Activated naive CD8-positive, alpha-beta T cell treated with anti-CD3 and anti-CD28 coated beads, Interleukin-2, amount 50 U/mL, for 24 hours (primary cell): Measurements from ENCODE around the gene PIK3R2.

Source experiments
- ATAC-seq: fragments of 150-1000 bp; cut with Tn5 transposase; one replicate; pipeline ENCODE4 v1.10.0; 2021
- DNase-seq: peaks from one replicate; pipeline ENCODE4 v3.0.0; 2021
- H3K27ac Mint-ChIP-seq: one replicate; pipeline ENCODE4 v1.8.0; 2021; ENCODE audit warnings: mild to moderate bottlenecking, mixed read lengths
- H3K27me3 Mint-ChIP-seq: one replicate; pipeline ENCODE4 v1.8.0; 2021; ENCODE audit warnings: mixed read lengths
- H3K36me3 Mint-ChIP-seq: one replicate; pipeline ENCODE4 v1.8.0; 2021; ENCODE audit warnings: low read depth, mixed read lengths
- H3K4me1 Mint-ChIP-seq: one replicate; pipeline ENCODE4 v1.8.0; 2021; ENCODE audit warnings: mixed read lengths
- H3K4me3 Mint-ChIP-seq: one replicate; pipeline ENCODE4 v1.8.0; 2021; ENCODE audit warnings: mild to moderate bottlenecking, moderate library complexity, mixed read lengths
- H3K9me3 Mint-ChIP-seq: one replicate; pipeline ENCODE4 v1.8.0; 2021; ENCODE audit warnings: mixed read lengths

PIK3R2 gene

GRCh38 chr19:18192673-18193387 is 39.9 kb downstream of the PIK3R2 start, which contains the start of gene MPV17L2:
Gene MPV17L2, plus strand, starts transcription at chr19:18193218. Its CDS starts 64 bp downstream, at chr19:18193282.
- peak within 1 kb of the TSS; percentile 93 for H3K27ac Mint-ChIP-seq
- DNase-seq: peak; percentile 98
- peak within 1 kb of the TSS; percentile 85 for H3K4me3 Mint-ChIP-seq
- no peaks in the 10 kb centered on the region for H3K9me3 Mint-ChIP-seq
- H3K36me3 Mint-ChIP-seq: peaks cover 4% of the 10 kb centered on the region
- peaks cover 4% of the 10 kb centered on the region for H3K27me3 Mint-ChIP-seq
- ATAC-seq: peak; percentile 93
- peaks cover 26% of the 10 kb centered on the region for H3K4me1 Mint-ChIP-seq

DNA sequence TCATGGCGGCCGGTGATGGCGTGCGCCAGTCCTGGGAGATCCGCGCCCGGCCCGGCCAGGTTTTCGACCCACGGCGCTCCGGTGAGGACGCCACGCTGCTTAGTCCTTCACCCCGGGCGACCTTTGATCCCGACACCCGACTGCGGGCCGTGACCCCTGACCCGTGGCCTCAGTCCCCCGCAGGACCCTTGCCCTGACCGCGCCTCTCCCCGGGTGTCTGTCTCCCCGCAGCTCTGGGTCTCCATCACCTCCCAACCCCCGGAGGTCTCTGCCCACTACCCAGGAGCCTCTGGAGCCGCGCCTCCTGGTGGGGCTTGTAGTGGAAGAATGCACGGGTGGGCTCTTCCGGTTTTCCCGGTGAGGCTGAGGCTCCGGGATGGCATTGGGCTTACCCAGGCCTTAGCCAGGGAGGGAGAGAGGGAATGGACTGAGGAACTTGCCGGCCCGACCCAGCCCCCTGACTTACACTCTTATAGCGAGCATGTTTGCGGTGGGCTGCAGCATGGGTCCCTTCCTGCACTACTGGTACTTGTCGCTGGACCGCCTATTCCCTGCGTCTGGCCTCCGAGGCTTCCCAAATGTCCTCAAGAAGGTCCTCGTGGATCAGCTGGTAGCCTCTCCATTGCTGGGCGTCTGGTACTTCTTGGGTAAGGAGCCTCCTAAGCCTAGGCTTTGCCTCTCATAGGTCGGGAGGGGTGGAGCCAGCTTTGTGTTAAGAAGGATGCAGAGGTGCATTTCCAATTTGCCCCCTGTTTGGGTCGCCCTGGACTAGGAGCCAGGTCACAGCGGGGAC is 40.6 kb downstream of the PIK3R2 start:
- peaks cover 10% of the 10 kb centered on the region for H3K36me3 Mint-ChIP-seq

DNA sequence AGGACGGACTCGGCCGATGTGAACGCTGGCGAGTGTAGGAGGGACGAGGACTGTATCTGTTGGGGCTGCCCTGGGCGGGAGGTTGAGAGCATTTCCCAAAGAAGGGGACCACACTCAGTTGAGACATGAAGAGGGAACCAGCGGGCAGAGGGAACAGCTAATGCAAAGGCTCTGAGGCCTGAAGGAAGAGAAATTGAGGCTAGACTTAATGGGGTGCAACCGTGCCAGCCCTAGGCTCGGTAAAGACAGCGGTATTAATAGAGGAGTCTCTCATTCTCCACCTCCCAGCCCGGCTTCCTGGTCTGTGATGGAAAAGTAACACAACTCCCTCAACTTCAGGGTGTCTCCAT is 41.2 kb downstream of the PIK3R2 start:
- Mint-ChIP-seq H3K36me3 (peaks cover 10% of the 10 kb centered on the region), H3K9me3 (no peaks in the 10 kb centered on the region), H3K4me3 (peak overlapping the region; percentile 85), H3K27me3 (peaks cover 4% of the 10 kb centered on the region), H3K27ac (peak overlapping the region; percentile 70), H3K4me1 (peaks cover 26% of the 10 kb centered on the region)
- ATAC-seq (no peak), DNase-seq (no peak)

More for the DNA sequence above, 40.6 kb downstream of the PIK3R2 start:
- Mint-ChIP-seq H3K27me3 (peaks cover 4% of the 10 kb centered on the region), H3K9me3 (no peaks in the 10 kb centered on the region), H3K4me3 (peak overlapping the region; percentile 85), H3K27ac (peak overlapping the region; percentile 93), H3K4me1 (peaks cover 26% of the 10 kb centered on the region)
- DNase-seq (no peak), ATAC-seq (no peak)

GRCh38 chr19:18194554-18195238 is 41.7 kb downstream of the PIK3R2 start:
- Mint-ChIP-seq H3K4me3 (peak overlapping the region; percentile 85), H3K36me3 (peaks cover 10% of the 10 kb centered on the region), H3K27me3 (peaks cover 4% of the 10 kb centered on the region), H3K9me3 (no peaks in the 10 kb centered on the region), H3K27ac (peak overlapping the region; percentile 70), H3K4me1 (peaks cover 26% of the 10 kb centered on the region)
- ATAC-seq (no peak), DNase-seq (peak; percentile 47)

DNA sequence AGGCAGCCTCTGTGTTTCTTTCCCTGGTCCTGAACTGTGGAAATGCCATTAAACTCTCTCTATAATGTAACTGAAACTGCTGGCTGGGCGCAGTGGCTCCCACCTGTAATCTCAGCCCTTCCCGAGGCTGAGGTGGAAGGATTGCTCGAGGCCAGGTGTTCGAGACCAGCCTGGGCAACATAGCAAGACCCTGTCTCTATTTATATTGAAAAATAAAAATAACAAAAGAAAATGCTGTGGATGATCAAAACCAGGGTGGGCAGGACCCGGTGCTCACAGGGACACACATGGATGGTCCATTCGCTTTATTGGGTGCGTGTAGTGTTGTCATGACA is 43.5 kb downstream of the PIK3R2 start:
- no peaks in the 10 kb centered on the region for H3K9me3 Mint-ChIP-seq
- H3K27ac Mint-ChIP-seq: no peak overlapping the region
- H3K4me1 Mint-ChIP-seq: peaks cover 26% of the 10 kb centered on the region
- DNase-seq: no peak
- ATAC-seq: no peak
- H3K36me3 Mint-ChIP-seq: peaks cover 10% of the 10 kb centered on the region
- no peak overlapping the region for H3K4me3 Mint-ChIP-seq
- H3K27me3 Mint-ChIP-seq: peaks cover 4% of the 10 kb centered on the region

DNA sequence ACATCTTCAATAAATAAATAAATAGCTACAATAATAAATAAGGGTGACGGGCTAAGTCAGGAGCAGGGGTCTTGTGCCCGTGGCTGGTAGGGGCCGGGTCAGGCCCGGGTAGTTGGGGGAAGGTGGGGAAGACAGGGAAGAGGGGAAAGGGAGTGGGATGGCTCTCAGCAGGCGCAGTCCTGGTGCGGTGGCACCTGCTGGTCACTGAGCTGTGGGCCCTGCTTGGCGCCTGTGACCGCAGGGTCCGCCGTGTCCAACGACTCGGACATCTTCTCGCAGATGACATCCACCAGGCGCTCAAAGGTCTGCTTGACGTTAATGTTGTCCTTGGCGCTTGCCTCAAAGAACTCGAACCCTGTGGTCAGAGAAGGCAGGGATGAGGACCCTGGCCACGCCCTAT is 44.3 kb downstream of the PIK3R2 start:
- ATAC-seq (no peak), DNase-seq (no peak)
- Mint-ChIP-seq H3K4me3 (no peak overlapping the region), H3K9me3 (no peaks in the 10 kb centered on the region), H3K4me1 (peaks cover 22% of the 10 kb centered on the region), H3K27me3 (peaks cover 4% of the 10 kb centered on the region), H3K36me3 (peaks cover 12% of the 10 kb centered on the region), H3K27ac (no peak overlapping the region)

DNA sequence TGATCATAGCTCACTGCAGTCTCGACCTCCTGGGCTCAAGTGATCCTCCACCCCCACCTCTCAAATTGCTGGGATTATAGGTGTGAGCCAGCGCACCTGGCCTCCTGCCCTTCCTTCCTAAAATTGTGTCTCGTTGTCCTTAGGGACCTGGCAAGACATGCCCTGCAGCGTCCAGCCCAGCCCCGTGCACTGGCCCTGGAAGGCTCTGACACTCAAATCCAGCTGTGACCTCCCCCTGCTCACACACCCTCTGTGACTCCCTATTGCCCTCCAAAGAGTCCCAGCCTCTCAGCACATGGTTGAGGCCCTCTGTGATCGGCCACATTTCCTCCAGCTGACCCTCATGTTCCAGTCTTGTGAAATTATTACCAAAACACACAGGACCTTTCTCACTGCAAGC is 45.0 kb downstream of the PIK3R2 start:
- Mint-ChIP-seq H3K4me3 (no peak overlapping the region), H3K27ac (no peak overlapping the region), H3K4me1 (peaks cover 22% of the 10 kb centered on the region), H3K9me3 (no peaks in the 10 kb centered on the region), H3K36me3 (peaks cover 9% of the 10 kb centered on the region), H3K27me3 (peaks cover under 1% of the 10 kb centered on the region)
- DNase-seq: no peak
- ATAC-seq: no peak

- ATAC-seq: no peak
- Mint-ChIP-seq H3K4me3 (no peak overlapping the region), H3K9me3 (no peaks in the 10 kb centered on the region), H3K36me3 (peaks cover 10% of the 10 kb centered on the region), H3K27ac (no peak overlapping the region), H3K4me1 (peaks cover 24% of the 10 kb centered on the region), H3K27me3 (no peaks in the 10 kb centered on the region)
- DNase-seq: no peak
These were observed 45.4 kb downstream of the PIK3R2 start for GRCh38 chr19:18198374-18198773.

- no peaks in the 10 kb centered on the region for H3K9me3 Mint-ChIP-seq
- DNase-seq: no peak
- peaks cover 2% of the 10 kb centered on the region for H3K27me3 Mint-ChIP-seq
- H3K4me1 Mint-ChIP-seq: peaks cover 30% of the 10 kb centered on the region
- no peak overlapping the region for H3K27ac Mint-ChIP-seq
- peak overlapping the region; percentile 92 for H3K4me3 Mint-ChIP-seq
- H3K36me3 Mint-ChIP-seq: peaks cover 10% of the 10 kb centered on the region
- ATAC-seq: no peak
These were observed 49.4 kb downstream of the PIK3R2 start for GRCh38 chr19:18202397-18202777.

DNA sequence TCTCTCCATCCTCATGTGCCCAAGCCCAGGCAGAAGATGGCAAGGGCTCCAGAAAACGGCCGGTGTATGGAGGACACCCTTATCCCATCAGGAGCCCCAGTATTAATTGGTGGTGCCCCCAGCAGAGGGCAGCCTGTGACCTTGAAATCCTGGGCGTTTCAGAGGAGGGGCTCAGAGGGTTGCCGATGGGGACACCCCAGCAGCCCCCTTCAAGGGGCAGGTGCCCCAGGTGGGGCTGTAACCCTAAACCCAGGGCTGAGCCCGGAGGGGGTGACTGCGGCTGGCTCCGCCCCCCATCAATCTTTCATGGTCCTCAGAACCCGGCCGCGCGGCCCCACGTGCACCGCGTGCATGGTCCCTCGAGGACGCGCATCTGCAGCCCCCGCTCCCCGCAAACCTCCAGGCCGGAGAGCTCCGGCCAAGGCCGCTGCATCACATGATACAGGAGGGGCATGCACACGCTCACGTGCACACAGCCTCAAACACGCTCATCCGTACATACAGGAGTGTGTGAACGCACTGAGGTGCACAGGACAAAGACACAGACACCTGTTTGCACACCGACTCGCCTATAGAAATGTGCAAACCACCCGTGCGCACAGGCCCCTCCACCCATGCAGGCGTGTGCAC is 49.9 kb downstream of the PIK3R2 start:
- peak; percentile 45 for DNase-seq
- H3K27me3 Mint-ChIP-seq: peaks cover 2% of the 10 kb centered on the region
- ATAC-seq: no peak
- no peaks in the 10 kb centered on the region for H3K9me3 Mint-ChIP-seq
- H3K36me3 Mint-ChIP-seq: peaks cover 10% of the 10 kb centered on the region
- peak overlapping the region; percentile 92 for H3K4me3 Mint-ChIP-seq
- H3K27ac Mint-ChIP-seq: peak overlapping the region; percentile 83
- peaks cover 30% of the 10 kb centered on the region for H3K4me1 Mint-ChIP-seq

- Mint-ChIP-seq H3K4me1 (peaks cover 31% of the 10 kb centered on the region), H3K27me3 (peaks cover 3% of the 10 kb centered on the region), H3K9me3 (no peaks in the 10 kb centered on the region), H3K4me3 (peak overlapping the region; percentile 92), H3K27ac (peak overlapping the region; percentile 83), H3K36me3 (peaks cover 5% of the 10 kb centered on the region)
- DNase-seq (peak; percentile 51), ATAC-seq (peak; percentile 7)
These were observed 50.5 kb downstream of the PIK3R2 start for GRCh38 chr19:18203408-18203862.

DNA sequence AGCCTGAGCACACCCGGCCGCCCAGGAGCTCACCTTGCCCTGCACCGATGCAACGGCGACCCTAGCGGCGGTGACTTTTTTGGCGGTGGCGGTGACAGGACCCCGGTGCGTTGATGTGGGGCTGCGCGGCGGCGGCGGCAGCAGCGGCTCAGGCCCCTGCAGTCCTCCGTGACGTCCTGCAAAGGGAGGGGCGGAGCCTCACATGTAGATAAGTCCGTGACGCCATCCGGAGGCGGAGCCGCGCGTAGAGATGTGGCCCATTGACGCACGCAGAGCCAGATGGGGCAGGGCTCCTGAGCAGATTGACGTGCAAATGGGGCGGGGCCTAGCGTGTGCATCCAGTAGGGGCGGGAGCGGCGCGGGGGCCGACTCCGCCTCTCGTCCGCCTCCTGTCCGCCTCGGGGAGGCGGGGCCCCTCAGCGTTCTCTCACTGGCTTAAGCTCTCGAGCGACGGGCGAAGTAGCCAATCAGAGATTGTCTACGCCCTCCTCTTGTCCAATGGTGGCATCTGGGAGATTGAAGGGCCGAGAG is 51.0 kb downstream of the PIK3R2 start, which contains the start of gene RAB3A:
TSS of gene RAB3A (minus strand) at position 180 of the 531 bp plus-strand sequence. CDS start 1,302 bp downstream, outside the sequence.
- peak; percentile 95 for ATAC-seq

DNA sequence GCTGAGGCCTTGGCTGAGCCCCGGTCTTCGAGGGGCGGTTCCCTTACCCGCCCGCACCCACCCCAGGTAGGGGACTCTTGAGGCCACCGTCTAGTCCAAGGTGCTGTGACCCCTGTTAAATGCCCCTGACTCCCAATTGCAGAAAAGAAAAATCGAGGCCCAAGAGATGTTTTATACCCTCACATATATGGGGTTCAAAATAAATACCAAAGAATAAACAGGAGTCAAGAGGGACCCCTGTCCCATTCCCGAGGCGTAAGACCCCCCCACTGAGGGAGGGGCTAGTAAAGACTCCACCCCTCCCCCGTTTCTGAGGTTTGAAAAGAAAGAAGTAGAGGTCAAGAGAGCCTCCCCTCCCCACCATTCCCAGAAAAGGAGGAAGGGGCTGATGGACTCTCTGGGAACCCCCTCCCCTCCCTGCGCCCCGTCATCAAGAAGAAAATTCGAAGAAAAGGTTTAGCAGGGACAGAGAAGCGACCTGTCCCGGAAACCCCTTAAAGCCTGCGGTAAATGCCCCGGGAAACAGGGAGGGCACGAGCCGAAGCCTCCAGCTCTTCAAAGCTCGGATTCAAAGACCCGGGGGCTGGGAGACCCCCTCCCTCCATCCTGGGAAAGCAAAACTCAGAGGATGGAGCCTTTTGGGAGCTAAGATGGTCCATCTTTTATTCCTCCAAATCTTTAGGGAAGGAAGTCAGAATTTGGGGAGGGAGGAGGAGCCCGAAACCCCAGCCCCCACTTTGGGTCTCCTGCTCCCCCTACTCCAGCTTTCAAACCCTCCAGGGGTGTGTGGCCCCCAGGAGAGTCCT is 51.6 kb downstream of the PIK3R2 start:
- H3K4me1 Mint-ChIP-seq: peaks cover 33% of the 10 kb centered on the region
- peak overlapping the region; percentile 92 for H3K4me3 Mint-ChIP-seq
- DNase-seq: peak; percentile 55
- H3K27ac Mint-ChIP-seq: peak overlapping the region; percentile 78
- peaks cover 4% of the 10 kb centered on the region for H3K36me3 Mint-ChIP-seq
- no peaks in the 10 kb centered on the region for H3K9me3 Mint-ChIP-seq
- peaks cover 7% of the 10 kb centered on the region for H3K27me3 Mint-ChIP-seq
- peak; percentile 0 for ATAC-seq

More for the DNA sequence above, 51.0 kb downstream of the PIK3R2 start, which contains the start of gene RAB3A:
- Mint-ChIP-seq H3K27ac (peak within 1 kb of the TSS; percentile 83), H3K9me3 (no peaks in the 10 kb centered on the region), H3K4me3 (peak within 1 kb of the TSS; percentile 92), H3K36me3 (peaks cover 4% of the 10 kb centered on the region), H3K27me3 (peaks cover 7% of the 10 kb centered on the region), H3K4me1 (peaks cover 33% of the 10 kb centered on the region)
- DNase-seq: peak; percentile 100
